Lung (tissue), 12 donors: Measurements from ENCODE around the gene LCE2A. TPM values are rescaled to one million over a fixed set of nuclear protein-coding genes. Genes with fewer than 3 reads are reported as not detected.

ENCODE experiments used
- ATAC-seq: fragments of 200-7000 bp; cut with Tn5 transposase; one replicate; pipeline ENCODE4 v1.9.1; 2020; ENCODE audit warnings: moderate number of reproducible peaks; ENCODE audit not compliant: insufficient read depth, low FRiP score
- DNase-seq, 3 donors: peaks; one replicate each; pipeline ENCODE4 v3.0.0-alpha.2; 2013 to 2017
- H3K27ac ChIP-seq, 2 donors: one replicate each; pipeline ENCODE4 v1.5.1; 2013; ENCODE audit warnings: mild to moderate bottlenecking in 2 of 2, moderate library complexity in 2 of 2, control low read depth in 1 of 2, inconsistent platforms in 1 of 2, low read depth in 1 of 2, low read length in 1 of 2
- H3K27me3 ChIP-seq, 3 donors: one replicate each; pipeline ENCODE4 v1.5.1; 2013; ENCODE audit warnings: low read length in 2 of 3; ENCODE audit not compliant: control insufficient read depth in 3 of 3, insufficient read depth in 3 of 3
- H3K36me3 ChIP-seq, 4 donors: one replicate each; pipeline ENCODE4 v1.5.1; 2013; ENCODE audit warnings: low read length in 4 of 4, mild to moderate bottlenecking in 1 of 4, moderate library complexity in 1 of 4; ENCODE audit not compliant: control insufficient read depth in 4 of 4, insufficient read depth in 4 of 4
- H3K4me1 ChIP-seq, 5 donors: one replicate each; pipeline ENCODE4 v1.5.1; 2013; ENCODE audit warnings: low read length in 5 of 5, mild to moderate bottlenecking in 2 of 5, moderate library complexity in 1 of 5; ENCODE audit not compliant: control insufficient read depth in 5 of 5, insufficient read depth in 5 of 5
- H3K4me3 ChIP-seq: one replicate; pipeline ENCODE4 v1.5.1; 2013; ENCODE audit warnings: mild to moderate bottlenecking, control low read depth, moderate library complexity
- H3K9ac ChIP-seq, 2 donors: one replicate each; pipeline ENCODE4 v1.5.1; 2013; ENCODE audit warnings: low read length in 2 of 2, control low read depth in 1 of 2; ENCODE audit not compliant: insufficient read depth in 1 of 2
- H3K9me3 ChIP-seq, 4 donors: one replicate each; pipeline ENCODE4 v1.5.1; 2013; ENCODE audit warnings: low read length in 3 of 4, mild to moderate bottlenecking in 1 of 4, moderate library complexity in 1 of 4; ENCODE audit not compliant: control insufficient read depth in 4 of 4, insufficient read depth in 3 of 4
- CTCF ChIP-seq: IDR thresholded peaks from 2 replicates; pipeline ENCODE4 v1.5.1; 2012; ENCODE audit warnings: mild to moderate bottlenecking; ENCODE audit errors: control extremely low read depth, extremely low read depth
- WGBS, 2 donors: extraction: QIAGEN DNeasy Blood & Tissue Kit; methylation state at CpG; one replicate each; pipeline ENCODE4 v1.1.7; 2013; 5-methylcytosine and 5-hydroxymethylcytosine counted together
- polyA plus RNA-seq, 2 donors: library from polyadenylated mRNA; stranded (reverse); fragments of 200-250 nt; gene quantifications; one replicate each; pipeline ENCODE4 v1.2.1, GENCODE V29; 2013
- total RNA-seq, 2 donors: library from RNA; depleted of rRNA in 1 of 2; stranded (reverse); fragments of >200 nt in 1 of 2; gene quantifications; one replicate each; pipeline ENCODE4 v1.2.1, GENCODE V29; 2014 to 2021
- donor health status: control.
- donor health status: control.
- donor health status: Bipolar disorder and iron deficiency.
- donor health status: healthy.
- donor health status: DM: yes; HTN: yes; CAD: no.

LCE2A gene
- total and polyA plus RNA-seq, 4 donors: not detected

GRCh38 chr1:152743371-152744145 is 45.4 kb downstream of the LCE2A start:
- no peaks in the 10 kb centered on the region for H3K4me1 ChIP-seq
- H3K36me3 ChIP-seq: no peaks in the 10 kb centered on the region
- no peak overlapping the region for H3K27ac ChIP-seq
- no peak overlapping the region for H3K4me3 ChIP-seq
- WGBS, 2 donors: 43 to 55% methylated on average over 2 of the region's 2 CpGs
- H3K9ac ChIP-seq: no peak overlapping the region
- no peak for DNase-seq
- H3K9me3 ChIP-seq: no peaks in the 10 kb centered on the region
- TF ChIP-seq CTCF: no peak
- ATAC-seq: no peak
- H3K27me3 ChIP-seq: peaks cover 0 to 3% (median 0%) of the 10 kb centered on the region in 3 donors

- Histone ChIP-seq H3K27ac (no peak overlapping the region), H3K27me3 (peaks cover 0 to 3% (median 0%) of the 10 kb centered on the region in 3 donors), H3K9me3 (no peaks in the 10 kb centered on the region), H3K4me3 (no peak overlapping the region), H3K36me3 (no peaks in the 10 kb centered on the region), H3K9ac (no peak overlapping the region), H3K4me1 (no peaks in the 10 kb centered on the region)
- DNase-seq (peak in 2 of 3 donors; percentile 0 to 4), ATAC-seq (no peak)
- TF ChIP-seq CTCF: no peak
- 64 to 73% methylated on average over 4 of the region's 4 CpGs for WGBS, 2 donors
These were observed 47.2 kb downstream of the LCE2A start for GRCh38 chr1:152745289-152745704.

- Histone ChIP-seq H3K9ac (no peak overlapping the region), H3K36me3 (no peaks in the 10 kb centered on the region), H3K27ac (no peak overlapping the region), H3K4me3 (no peak overlapping the region), H3K27me3 (peaks cover 0 to 3% (median 0%) of the 10 kb centered on the region in 3 donors), H3K4me1 (no peaks in the 10 kb centered on the region), H3K9me3 (no peaks in the 10 kb centered on the region)
- WGBS, 2 donors: 79 to 80% methylated on average over 6 of the region's 6 CpGs
- ATAC-seq (no peak), DNase-seq (no peak)
- TF ChIP-seq CTCF: no peak
These were observed 47.8 kb downstream of the LCE2A start for GRCh38 chr1:152745765-152746444.
